Loucy (cell line): ENCODE measurements around the gene SEC16B.

Source experiments
- H2AFZ ChIP-seq: fragments of 200-600 bp; sonication (generic); 2 replicates; pipeline ENCODE4 v1.6.0; 2016; ENCODE audit warnings: antibody characterized with exemption, mild to moderate bottlenecking, low read length, moderate library complexity
- H3F3A ChIP-seq: fragments of 200-600 bp; 2 replicates; pipeline ENCODE4 v1.6.0; 2016; ENCODE audit warnings: antibody characterized with exemption, low read depth, mild to moderate bottlenecking
- H3K27me3 ChIP-seq: fragments of 200-600 bp; sonication (generic); 2 replicates; pipeline ENCODE4 v1.6.1; 2014; ENCODE audit warnings: low read length, mild to moderate bottlenecking; ENCODE audit not compliant: insufficient read depth, poor library complexity, severe bottlenecking
- H3K36me3 ChIP-seq: fragments of 200-600 bp; sonication (generic); 2 replicates; pipeline ENCODE4 v1.6.1; 2016; ENCODE audit warnings: low read length; ENCODE audit not compliant: insufficient read depth
- H3K4me1 ChIP-seq: fragments of 200-600 bp; sonication (generic); 2 replicates; pipeline ENCODE4 v1.5.1; 2014; ENCODE audit warnings: low read length, mild to moderate bottlenecking; ENCODE audit not compliant: insufficient read depth, poor library complexity, severe bottlenecking
- H3K4me2 ChIP-seq: fragments of 200-600 bp; sonication (generic); 2 replicates; pipeline ENCODE4 v1.6.0; 2014; ENCODE audit warnings: antibody characterized with exemption, low read length, low read depth, mild to moderate bottlenecking; ENCODE audit not compliant: poor library complexity, severe bottlenecking
- H3K4me3 ChIP-seq: fragments of 200-600 bp; sonication (generic); 2 replicates; pipeline ENCODE4 v1.5.1; 2014; ENCODE audit warnings: low read length, mild to moderate bottlenecking, mixed read lengths; ENCODE audit not compliant: poor library complexity, severe bottlenecking
- H3K79me2 ChIP-seq: fragments of 200-600 bp; sonication (generic); 2 replicates; pipeline ENCODE4 v1.6.1; 2014; ENCODE audit warnings: low read length; ENCODE audit not compliant: insufficient read depth
- H3K9ac ChIP-seq: fragments of 200-600 bp; sonication (generic); 2 replicates; pipeline ENCODE4 v1.6.0; 2014; ENCODE audit warnings: mild to moderate bottlenecking, low read depth, low read length, moderate library complexity; ENCODE audit not compliant: poor library complexity, severe bottlenecking
- H3K9me2 ChIP-seq: fragments of 200-600 bp; sonication (generic); replicated peaks from 2 replicates; pipeline ENCODE4 v1.6.1; 2016; ENCODE audit warnings: low read depth, low read length, mixed read lengths
- H3K9me3 ChIP-seq: fragments of 200-600 bp; sonication (generic); 2 replicates; pipeline ENCODE4 v1.6.1; 2014; ENCODE audit warnings: mild to moderate bottlenecking, antibody characterized with exemption, low read length, low read depth; ENCODE audit not compliant: insufficient read depth
- H4K20me1 ChIP-seq: fragments of 200-600 bp; sonication (generic); 2 replicates; pipeline ENCODE4 v1.6.0; 2014; ENCODE audit warnings: antibody characterized with exemption, low read length, mild to moderate bottlenecking; ENCODE audit not compliant: insufficient read depth, poor library complexity, severe bottlenecking
- EZH2phosphoT487 ChIP-seq: fragments of 200-600 bp; IDR thresholded peaks from 2 replicates; pipeline ENCODE4 v1.6.1; 2018; ENCODE audit warnings: antibody characterized with exemption, mild to moderate bottlenecking, moderate library complexity, borderline replicate concordance
- TF ChIP-seq, protein P1 (sequence below): fragments of 200-600 bp; sonication (generic); conservative IDR thresholded peaks from 2 replicates; pipeline ENCODE4 v1.5.1; 2014; ENCODE audit warnings: mild to moderate bottlenecking, antibody characterized with exemption, low read length

SEC16B gene

DNA sequence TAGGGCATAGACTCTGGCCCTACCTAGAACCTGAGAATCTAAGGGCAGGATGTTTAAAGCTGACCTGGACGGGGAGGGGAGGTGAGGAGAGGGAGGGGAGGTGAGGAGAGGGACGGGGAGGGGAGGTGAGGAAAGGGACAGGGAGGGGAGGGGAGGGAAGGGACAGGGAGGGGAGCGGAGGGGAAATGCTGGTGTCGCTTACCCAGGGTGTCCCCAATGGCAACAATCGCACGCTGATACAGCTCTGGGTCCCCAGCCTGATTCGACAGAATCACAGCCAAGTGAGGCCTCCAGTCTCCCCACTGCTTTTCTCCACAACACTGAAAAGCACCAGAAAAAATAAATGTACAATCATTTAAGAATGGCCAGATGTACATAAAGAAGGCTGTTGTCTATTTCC is 22.2 kb downstream of the SEC16B start:
- no peaks in the 10 kb centered on the region for H3F3A ChIP-seq
- H4K20me1 ChIP-seq = no peaks in the 10 kb centered on the region
- H3K79me2 ChIP-seq = no peaks in the 10 kb centered on the region
- H3K27me3 ChIP-seq = no peaks in the 10 kb centered on the region
- no peak for TF ChIP-seq EZH2phosphoT487
- TF ChIP-seq, protein P1, sequence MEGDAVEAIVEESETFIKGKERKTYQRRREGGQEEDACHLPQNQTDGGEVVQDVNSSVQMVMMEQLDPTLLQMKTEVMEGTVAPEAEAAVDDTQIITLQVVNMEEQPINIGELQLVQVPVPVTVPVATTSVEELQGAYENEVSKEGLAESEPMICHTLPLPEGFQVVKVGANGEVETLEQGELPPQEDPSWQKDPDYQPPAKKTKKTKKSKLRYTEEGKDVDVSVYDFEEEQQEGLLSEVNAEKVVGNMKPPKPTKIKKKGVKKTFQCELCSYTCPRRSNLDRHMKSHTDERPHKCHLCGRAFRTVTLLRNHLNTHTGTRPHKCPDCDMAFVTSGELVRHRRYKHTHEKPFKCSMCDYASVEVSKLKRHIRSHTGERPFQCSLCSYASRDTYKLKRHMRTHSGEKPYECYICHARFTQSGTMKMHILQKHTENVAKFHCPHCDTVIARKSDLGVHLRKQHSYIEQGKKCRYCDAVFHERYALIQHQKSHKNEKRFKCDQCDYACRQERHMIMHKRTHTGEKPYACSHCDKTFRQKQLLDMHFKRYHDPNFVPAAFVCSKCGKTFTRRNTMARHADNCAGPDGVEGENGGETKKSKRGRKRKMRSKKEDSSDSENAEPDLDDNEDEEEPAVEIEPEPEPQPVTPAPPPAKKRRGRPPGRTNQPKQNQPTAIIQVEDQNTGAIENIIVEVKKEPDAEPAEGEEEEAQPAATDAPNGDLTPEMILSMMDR = no peak
- H3K9me3 ChIP-seq = no peaks in the 10 kb centered on the region
- H3K4me1 ChIP-seq = no peaks in the 10 kb centered on the region
- no peaks in the 10 kb centered on the region for H3K36me3 ChIP-seq
- H3K4me3 ChIP-seq = no peak overlapping the region
- no peak overlapping the region for H2AFZ ChIP-seq
- no peak overlapping the region for H3K4me2 ChIP-seq
- no peaks in the 10 kb centered on the region for H3K9me2 ChIP-seq
- no peak overlapping the region for H3K9ac ChIP-seq

DNA sequence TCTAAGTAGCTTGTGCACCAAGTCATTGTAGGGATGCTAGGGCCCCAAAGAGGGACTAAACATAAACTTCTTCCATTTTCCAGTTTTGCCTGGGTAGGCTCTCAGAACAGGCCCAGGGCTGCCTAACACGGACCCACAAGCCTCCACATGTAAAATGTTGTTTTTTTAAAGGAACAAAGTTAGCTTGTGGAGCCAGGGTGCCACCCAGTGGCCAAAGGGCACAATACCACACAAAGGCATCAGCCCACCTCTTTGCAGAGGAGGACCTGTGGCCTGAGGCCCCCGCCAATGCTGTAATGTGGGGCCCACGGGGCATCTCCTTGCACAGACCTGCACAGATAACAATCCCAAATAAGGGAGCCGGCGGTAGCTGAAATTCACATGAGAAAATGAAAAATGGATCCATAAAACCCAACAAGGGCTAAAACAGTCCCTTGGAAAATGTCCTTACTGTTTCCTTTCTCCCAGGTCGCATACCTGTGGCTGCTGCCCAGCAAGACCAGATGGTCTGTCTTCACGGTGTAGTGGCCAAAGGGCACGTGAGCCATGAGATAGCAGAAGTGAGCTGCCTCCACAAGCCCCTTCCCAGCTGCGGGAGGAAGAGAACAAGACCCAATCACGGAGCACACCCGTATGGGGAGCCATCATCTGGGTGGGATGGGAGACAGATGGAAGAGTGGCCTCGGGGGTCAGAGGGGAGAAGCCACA is 23.8 kb downstream of the SEC16B start:
- Histone ChIP-seq H2AFZ (no peak overlapping the region), H3K27me3 (no peaks in the 10 kb centered on the region), H3F3A (no peaks in the 10 kb centered on the region), H3K9me3 (no peaks in the 10 kb centered on the region), H3K4me3 (no peak overlapping the region), H3K4me1 (no peaks in the 10 kb centered on the region), H3K79me2 (no peaks in the 10 kb centered on the region), H4K20me1 (no peaks in the 10 kb centered on the region), H3K36me3 (no peaks in the 10 kb centered on the region), H3K4me2 (no peak overlapping the region), H3K9ac (no peak overlapping the region), H3K9me2 (no peaks in the 10 kb centered on the region)
- TF ChIP-seq, protein P1 = peak; percentile 87
- no peak for TF ChIP-seq EZH2phosphoT487

DNA sequence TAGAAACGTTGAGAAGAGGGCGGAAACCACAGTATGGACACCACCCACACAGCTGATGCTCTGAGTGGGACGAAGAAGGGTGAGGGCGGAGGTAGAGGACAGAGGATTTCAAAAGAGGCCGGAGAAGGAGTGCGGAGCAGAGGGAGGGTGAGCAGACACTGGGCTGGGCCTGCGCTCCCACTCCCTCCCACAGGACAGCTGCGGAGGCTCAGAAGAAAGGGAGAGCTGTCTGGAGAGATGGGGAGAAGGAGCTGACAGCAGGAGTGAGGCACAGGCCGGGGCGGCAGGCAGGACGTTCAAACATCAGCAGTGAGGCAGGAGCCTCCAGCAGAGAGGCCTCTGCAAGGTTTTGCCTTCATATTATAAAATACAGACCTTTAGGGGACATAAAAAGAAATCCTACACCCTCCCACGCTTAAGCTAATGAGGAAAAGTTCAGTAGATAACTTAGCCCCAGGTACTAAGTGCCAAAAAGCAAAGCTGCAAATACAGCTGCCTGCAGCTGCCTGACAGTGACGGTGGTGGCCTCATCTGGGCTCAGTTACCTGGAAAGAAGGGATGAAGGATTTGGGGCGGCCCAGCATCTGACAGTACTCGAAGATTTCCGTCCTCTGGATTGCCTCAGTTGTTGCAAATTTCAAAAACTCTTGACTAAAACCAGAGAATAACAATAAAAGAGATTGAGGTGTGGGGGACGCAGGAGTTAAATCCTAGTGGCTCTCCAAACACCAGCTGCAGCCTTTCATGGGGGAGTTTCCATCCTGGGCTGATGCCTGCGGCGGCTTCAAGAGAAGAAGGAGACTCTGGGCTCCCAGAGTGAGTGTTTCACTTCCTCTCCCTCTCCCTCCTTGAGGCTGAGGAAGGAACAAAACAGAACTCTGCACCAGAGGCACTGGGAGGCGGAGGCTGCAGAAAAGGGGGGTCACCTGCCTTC is 25.6 kb downstream of the SEC16B start:
- Histone ChIP-seq H3K79me2 (no peaks in the 10 kb centered on the region), H4K20me1 (no peaks in the 10 kb centered on the region), H3K4me1 (no peaks in the 10 kb centered on the region), H3K9me2 (no peaks in the 10 kb centered on the region), H2AFZ (no peak overlapping the region), H3K36me3 (no peaks in the 10 kb centered on the region), H3K4me2 (no peak overlapping the region), H3F3A (no peaks in the 10 kb centered on the region), H3K27me3 (no peaks in the 10 kb centered on the region), H3K9me3 (no peaks in the 10 kb centered on the region), H3K9ac (no peak overlapping the region), H3K4me3 (no peak overlapping the region)
- no peak for TF ChIP-seq EZH2phosphoT487
- TF ChIP-seq, protein P1 = no peak
